GM21515 (cell line): ENCODE measurements around the gene HSP90AA1.
"Not testable (repeated sequence)": the region's sequence is repeated elsewhere in the genome, so short reads cannot be mapped to it uniquely, and the experiment has no call there.

Experiments
- ATAC-seq: cut with Tn5 transposase; IDR thresholded peaks from one replicate; pipeline ENCODE4 v1.9.1; 2021; ENCODE audit not compliant: unreplicated experiment

HSP90AA1 gene

DNA sequence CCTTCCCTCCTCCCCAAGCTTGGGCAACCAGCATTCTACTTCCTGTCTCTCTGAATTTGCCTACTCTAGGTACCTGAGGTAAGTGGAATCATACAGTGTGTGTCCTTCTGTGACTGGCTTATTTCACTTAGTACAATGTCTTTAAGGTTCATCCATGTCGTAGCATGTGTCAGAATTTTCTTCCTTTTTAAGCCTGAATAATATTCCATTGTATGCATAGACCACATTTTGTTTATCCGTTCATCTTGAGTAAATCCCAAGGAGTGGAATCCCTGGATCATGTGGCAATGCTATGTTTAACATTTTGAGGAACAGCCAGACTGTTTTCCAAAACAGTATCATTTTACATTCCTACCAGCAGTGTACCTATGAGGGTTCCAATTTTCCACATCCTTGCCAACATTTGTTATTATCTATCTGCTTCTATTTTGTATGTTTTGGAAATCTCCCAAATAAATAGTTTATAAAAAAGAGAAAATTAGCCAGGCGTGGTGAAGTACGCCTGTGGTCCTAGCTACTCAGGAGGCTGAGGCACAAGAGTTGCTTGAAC is 12.4 kb downstream of the HSP90AA1 start:
- ATAC-seq: no peak

- ATAC-seq: no peak
Observed at GRCh38 chr14:102071283-102071998, 15.4 kb downstream of the HSP90AA1 start.

DNA sequence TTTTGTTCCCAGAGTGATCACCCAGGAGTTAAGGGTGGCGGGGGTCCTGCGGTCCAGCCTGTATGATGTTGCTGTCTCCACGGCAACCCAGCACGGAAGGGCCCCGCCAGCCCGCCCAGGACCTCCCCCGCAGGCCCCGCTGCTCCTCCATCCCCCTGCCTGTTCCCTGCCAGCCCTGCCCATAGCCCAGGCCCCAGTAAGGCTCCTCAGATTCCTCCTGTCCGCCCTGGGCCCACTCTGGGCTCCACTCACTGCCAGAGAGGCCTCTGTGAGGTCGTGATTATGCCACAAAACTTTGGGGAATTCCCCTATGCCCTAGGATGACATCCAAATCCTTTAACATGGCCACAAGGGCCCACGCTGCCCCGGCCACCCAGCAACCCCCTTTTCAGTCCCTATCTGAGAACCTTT is 20.8 kb downstream of the HSP90AA1 start:
- no peak for ATAC-seq

- ATAC-seq: not testable (repeated sequence)
Observed at GRCh38 chr14:102064590-102064989, 22.3 kb downstream of the HSP90AA1 start.

DNA sequence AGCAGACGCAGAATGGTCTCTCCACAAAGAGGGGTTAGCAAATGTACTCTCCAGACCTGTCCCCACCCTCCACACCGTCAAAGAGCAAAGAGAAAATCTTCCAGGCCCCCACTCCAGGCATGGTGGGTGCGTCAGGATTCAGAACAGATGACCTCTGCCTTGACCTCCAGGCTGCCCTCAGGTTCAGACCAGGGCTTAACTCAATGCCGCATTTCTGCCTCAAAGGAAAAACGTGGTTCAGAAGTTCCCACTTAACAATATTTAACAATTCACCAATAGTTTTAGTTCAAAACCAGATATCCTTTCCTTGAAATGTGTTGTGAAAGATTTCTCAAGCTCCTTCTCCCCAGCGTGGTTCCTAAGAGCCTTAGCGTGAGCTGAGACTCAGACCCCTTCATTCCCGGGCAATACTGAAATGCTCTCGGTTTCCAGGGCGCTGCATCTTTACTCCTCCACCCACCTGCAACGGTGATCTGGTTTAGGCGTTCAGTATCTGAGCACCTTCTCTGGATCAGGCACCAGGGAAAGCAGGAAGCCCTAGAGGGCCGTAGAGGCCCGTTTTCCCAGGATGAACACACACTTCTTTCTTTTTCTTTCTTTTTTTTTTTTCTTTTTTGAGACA is 22.9 kb downstream of the HSP90AA1 start:
- no peak for ATAC-seq

DNA sequence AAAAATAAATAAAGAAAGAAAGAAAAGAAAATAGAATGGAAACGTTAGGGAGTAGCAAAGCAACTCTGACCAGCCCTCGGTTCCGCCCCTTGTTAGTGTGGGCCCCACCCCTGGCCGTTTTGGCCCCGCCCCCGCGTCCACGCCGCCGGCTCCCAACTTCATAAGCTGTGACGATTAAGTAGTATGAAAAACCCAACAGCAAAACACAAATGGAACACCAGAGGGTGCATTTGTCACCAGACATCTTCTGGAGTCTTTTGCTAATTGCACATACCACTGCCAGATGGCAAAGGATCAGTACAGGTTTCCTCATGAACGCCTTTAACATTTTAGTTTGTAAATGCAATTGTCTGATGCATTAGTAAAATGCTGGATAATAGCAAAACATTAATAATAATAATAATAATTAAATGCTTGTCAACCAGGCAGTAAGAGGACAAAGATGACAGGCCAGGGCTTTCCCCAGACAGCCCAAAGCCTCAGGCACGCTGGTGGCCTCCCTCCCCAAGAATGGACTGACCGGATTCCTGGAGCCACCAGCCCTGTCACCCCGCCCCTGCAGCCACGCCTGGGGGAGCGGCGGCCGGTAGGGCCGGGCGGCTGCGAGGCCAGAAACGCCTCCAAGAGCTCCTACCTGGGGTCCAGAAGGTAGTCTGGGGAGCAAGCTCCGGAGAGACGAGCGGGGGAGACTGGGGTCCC is 23.6 kb downstream of the HSP90AA1 start:
- ATAC-seq: no peak

DNA sequence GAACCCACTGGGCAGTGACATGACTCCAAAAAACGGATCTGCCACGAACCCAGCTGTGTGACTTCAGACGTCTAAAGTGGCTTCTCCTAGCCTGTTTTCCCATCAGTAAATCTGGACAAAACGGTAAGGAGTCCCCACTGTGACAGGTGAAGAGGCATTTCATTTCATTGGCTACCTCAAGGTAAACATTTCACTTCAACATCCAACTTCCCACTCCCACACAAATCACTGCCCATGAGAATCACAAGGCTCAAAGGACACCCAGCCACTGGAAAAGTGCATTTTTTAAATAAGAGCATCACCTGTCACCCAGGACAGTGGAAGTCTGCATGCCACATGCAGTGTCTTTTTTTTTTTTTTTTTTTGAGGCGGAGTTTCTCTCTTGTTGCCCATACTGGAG is 27.9 kb downstream of the HSP90AA1 start:
- ATAC-seq: no peak

- no peak for ATAC-seq
Observed at GRCh38 chr14:102058146-102058545, 28.7 kb downstream of the HSP90AA1 start.

- ATAC-seq: no peak
Observed at GRCh38 chr14:102057480-102058114, 29.2 kb downstream of the HSP90AA1 start.

DNA sequence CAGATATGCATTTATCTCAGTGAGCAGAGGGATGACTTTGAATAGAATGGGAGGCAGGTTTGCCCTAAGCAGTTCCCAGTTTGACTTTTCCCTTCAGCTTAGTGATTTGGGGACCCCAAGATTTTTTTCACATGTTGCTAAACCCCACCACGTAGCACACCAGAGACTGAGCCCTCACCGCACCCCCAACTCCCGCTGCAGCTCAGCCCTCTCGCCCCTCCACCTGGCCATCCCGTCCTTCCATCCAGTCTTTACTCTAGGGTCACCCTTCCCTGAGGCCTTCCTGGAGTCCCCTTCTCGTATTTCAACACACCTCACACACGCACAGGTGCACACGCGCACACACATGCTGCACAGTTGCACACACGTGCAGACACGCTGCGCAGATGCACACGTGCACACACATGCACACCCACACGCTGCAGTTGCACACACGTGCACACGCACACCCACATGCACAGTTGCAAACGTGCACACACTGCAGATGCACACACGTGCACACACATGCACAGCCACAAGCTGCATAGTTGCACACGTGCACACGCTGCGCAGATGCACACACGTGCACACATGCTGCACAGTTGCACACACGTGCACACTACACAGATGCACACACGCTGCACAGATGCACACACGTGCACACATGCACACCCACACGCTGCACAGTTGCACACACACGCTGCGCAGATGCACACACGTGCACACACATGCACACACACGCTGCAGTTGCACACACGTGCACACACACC is 30.0 kb downstream of the HSP90AA1 start:
- no peak for ATAC-seq

- no peak for ATAC-seq
Observed at GRCh38 chr14:102055181-102055901, 31.5 kb downstream of the HSP90AA1 start.

DNA sequence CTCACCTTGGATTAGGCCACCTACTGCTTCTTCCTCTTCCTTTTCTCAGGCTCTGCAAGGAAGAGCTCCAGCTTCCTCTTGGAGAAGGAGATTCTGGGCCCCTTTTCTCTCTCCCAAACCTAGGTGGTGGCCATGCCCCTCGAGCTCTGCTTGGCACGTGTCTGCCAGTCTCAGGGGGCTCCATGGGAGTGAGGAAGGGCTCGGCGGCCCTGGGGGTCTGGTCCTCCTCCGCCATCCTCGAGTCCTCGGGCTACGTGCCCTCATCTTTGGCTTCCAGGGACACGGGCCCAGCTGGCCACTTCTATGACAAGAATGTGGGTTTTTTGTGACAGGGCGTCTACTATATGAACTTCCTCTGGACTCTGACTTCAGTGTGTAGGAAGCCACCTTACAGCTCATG is 34.3 kb downstream of the HSP90AA1 start:
- ATAC-seq: no peak

DNA sequence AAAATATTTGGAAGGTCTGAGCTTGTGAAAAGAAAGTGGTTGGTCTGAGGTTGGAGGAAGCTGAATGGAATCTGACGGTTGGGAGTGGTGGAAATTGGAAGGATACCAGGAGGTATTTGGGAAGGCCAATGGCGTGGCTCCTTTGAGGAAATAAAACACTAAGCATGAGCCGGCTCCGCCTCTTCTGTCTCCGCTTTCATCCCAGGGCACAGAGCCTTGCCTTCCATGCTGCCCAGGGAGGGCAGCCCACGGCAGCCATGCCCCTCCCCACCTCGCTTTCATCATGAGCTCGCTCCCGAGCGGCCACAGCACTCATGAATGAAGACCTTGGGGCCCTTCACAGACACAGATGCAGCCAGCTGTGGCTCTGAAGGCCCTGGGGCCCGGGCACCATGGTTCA is 36.2 kb downstream of the HSP90AA1 start:
- ATAC-seq: no peak

DNA sequence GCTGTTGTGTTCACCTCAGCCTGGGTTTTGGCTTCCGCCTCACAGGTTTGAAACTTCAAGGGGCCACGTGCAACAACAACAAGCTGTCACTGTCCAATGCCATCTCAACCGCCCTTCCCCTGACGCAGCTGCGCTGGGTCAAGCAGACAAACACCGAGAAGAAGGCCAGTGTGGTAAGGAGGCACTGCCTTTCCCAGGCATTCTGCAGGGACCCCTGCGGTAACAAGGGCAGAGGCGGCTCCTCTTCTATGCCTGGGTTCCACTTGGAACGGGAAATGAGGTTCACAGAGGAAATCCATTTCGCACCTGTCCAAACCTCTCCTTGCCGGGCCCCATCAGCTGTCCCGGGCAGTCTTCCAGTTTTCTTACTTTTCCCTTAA is 36.8 kb downstream of the HSP90AA1 start:
- ATAC-seq: no peak

DNA sequence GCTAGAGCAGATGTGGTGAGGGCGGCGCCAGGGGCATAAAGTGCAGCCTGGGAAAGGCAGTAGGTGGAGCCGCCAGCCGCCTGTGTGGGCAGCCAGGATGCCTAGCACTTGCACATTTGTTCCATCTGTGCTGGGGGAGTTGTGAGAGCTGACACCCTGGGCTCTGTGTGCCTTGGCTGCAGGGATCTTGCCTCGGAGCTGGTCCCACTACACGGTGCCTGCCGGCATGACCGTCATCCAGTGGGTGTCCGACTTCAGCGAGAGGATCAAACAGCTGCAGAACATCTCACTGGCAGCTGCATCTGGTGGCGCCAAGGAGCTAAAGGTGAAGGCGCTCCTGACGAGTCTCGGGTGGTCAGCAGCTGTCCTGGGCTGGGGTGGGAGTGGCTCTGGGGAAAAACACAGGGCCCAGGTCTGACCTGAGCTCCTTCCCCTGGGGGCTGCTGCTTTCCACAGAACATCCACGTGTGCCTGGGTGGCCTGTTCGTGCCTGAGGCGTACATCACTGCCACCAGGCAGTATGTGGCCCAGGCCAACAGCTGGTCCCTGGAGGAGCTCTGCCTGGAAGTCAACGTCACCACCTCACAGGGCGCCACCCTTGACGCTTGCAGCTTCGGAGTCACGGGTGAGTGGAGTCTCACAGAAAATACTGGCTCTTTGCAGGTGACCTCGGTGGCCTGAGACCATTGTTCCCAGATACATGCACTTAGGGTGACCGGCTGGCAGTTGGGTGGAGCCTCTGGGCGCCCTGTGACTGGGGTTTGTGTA is 37.4 kb downstream of the HSP90AA1 start:
- ATAC-seq: no peak

DNA sequence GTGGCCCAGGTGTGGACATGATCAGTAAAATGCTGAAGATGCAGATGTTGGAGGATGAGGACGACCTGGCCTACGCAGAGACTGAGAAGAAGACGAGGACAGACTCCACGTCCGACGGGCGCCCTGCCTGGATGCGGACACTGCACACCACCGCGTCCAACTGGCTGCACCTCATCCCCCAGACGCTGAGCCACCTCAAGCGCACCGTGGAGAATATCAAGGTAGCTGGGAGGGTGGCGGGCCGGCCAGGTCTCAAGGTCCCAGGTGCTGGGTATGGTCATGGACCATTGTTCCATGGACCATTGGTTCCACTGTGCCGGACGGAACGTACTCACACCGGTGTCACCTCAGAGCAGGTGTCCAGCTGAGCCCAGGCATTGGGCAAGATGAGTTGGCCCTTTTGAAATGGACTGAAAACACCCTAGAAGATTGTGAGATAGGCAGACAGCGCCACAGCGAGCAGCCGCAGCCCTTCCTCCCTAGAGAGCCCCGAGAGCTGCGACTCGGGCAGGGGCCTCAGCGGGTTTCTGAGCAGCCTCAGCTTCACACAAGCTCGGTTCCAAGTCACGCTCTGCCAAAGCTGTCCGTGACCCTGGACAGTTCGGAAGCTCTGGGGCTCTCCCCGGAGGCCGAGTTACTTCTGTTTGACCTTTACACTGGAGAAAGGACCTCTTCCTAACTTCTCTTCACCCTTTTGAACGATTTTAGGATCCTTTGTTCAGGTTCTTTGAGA is 38.9 kb downstream of the HSP90AA1 start:
- no peak for ATAC-seq

DNA sequence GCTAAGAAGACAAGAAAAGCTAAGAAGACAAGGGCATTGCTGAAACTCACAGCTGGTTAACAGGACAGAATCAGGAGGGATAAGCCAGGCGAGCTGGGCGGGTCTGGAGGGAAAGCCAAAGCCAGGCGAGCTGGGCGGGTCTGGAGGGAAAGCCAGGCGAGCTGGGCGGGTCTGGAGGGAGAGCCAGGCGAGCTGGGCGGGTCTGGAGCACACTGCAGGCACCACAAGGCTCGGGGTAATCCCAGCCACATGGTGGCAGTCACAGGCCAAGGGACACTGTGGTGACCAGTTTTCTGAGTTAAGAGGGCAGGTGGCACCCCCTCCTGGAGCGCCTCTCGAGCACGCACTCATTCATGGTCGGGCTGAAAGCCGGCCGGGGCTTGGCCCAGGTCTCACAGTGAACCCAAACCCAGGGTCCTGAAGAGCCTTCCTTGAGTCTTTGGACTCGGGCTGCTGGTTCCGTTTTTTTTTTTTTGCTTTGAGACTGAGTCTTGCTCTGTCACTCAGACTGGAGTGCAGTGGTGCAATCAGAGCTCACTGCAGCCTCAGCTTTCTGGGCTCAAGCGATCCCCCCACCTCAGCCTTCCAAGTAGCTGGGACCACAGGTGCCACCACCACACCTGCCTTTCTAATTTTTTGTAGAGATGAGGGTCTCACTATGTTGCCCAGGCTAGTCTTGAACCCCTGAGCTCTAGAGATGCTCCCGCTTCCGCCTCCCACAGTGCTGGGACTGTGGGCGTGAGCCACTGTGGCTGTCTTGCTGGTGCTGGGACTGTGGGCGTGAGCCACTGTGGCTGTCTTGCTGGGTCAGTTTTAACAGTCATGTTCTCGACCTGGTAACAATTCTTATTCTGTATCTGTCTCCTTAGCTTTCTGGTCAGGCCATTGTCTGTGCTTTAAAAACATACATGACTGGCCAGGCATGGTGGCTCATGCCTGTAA is 40.2 kb downstream of the HSP90AA1 start:
- ATAC-seq: no peak

- ATAC-seq: no peak
Observed at GRCh38 chr14:102044566-102044965, 42.3 kb downstream of the HSP90AA1 start.
